ENCODE data around the gene CWF19L1.

DNA sequence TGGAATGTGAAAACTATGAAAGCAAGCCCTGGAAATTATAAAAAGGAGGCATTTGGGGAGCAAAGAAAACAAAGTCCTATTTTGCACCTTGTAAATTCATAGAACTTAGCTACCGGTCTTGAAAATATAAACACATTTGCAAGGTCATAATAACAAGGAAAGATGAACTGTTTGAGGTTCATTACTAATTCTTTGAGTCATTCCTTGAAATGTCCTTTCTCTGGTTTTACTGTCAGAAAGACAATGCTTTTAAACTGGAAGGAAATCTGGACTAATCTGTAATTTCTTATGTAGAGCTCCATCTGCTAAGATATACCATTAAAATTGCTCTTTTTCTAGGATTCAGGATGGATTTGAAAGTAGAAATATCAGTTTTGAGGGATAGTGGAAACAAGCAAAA is 83.0 kb downstream of the CWF19L1 start:
- TF ChIP-seq CTCF (IDR thresholded peaks at IDR 0.05) (no peak), POLR2AphosphoS5 (IDR thresholded peaks at IDR 0.05) (no peak)

All from esophagus muscularis mucosa (tissue), 3 donors.